Measurements from ENCODE around the gene NDUFS2.
"Not testable (repeated sequence)": the region's sequence is repeated elsewhere in the genome, so short reads cannot be mapped to it uniquely, and the experiment has no call there.

The NDUFS2 gene

DNA sequence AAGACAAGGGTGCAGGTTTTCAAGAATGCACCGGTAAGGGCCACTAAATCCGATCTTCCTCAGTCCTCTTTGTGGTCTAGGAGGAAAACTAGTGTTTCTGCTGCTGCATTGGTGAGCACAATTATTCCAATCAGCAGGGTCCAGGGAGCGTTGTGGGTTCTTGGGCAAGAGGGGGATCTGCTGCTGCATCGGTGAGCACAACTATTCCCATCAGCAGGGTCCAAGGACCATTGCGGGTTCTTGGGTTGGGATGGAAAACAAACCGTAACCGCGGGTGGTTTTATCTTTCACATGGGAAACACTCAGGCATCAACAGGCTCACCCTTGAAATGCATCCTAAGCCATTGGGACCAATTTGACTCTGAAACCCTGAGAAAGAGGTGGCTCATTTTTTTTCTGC lies 49.4 kb downstream of the NDUFS2 start:
- no peak for DNase-seq (ENCODE audit: low read depth)

DNA sequence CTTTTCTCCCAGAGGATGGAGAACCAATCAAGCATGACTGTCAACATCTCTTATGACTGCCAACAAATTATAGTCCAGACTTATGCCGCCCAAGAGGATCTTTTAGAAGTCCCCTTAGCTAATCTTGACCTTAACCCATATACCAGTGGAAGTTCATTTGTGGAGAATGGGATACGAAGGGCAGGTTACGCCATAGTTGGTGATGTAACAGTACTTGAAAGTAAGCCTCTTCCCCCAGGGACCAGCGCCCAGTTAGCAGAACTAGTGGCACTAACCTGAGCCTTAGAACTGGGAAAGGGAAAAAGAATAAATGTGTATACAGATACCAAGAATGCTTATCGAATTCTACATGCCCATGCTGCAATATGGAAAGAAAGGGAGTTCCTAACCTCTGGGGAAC lies 53.1 kb downstream of the NDUFS2 start:
- not testable (repeated sequence) for DNase-seq (ENCODE audit: low read depth)

DNA sequence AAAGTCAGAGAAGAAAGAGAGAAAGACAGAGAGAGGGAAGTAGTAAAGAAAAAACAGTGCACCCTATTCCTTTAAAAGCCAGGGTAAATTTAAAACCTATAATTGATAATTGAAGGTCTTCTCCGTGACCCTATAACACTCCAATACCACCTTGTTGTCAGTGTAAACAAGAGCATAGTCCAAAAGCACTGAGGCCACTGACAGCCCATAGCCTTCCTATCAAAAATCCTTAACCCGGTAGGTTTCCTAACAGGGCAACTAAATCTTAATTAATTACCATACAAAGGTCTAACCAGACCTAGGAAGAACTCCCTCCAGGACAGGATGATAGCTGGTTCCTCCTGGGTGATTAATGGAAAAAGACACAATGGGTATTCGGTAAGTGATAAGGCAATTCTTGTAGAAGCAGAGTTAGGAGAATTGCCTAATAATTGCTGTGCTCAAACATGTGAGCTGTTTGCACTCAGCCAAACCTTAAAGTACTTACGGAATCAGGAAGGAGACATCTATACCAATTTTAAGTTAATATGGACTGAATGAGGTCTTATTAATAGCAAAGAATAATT lies 53.9 kb downstream of the NDUFS2 start:
- DNase-seq (ENCODE audit: low read depth), result not testable (repeated sequence)

DNA sequence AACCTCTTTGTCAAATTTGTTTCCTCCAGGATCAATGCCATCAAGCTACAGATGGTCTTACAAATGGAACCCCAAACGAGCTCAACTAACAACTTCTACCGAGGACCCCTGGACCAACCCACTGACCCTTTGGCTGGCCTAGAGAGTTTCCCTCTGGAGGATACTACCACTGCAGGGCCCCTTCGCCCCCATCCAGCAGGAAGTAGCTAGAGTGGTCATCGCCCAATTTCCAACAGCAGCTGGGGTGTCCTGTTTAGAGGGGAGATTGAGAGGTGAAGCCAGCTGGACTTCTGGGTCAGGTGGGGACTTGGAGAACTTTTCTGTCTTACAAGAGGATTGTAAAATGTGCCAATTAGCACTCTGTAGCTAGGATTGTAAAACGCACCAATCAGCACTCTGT lies 54.9 kb downstream of the NDUFS2 start:
- not testable (repeated sequence) for DNase-seq (ENCODE audit: low read depth)

DNA sequence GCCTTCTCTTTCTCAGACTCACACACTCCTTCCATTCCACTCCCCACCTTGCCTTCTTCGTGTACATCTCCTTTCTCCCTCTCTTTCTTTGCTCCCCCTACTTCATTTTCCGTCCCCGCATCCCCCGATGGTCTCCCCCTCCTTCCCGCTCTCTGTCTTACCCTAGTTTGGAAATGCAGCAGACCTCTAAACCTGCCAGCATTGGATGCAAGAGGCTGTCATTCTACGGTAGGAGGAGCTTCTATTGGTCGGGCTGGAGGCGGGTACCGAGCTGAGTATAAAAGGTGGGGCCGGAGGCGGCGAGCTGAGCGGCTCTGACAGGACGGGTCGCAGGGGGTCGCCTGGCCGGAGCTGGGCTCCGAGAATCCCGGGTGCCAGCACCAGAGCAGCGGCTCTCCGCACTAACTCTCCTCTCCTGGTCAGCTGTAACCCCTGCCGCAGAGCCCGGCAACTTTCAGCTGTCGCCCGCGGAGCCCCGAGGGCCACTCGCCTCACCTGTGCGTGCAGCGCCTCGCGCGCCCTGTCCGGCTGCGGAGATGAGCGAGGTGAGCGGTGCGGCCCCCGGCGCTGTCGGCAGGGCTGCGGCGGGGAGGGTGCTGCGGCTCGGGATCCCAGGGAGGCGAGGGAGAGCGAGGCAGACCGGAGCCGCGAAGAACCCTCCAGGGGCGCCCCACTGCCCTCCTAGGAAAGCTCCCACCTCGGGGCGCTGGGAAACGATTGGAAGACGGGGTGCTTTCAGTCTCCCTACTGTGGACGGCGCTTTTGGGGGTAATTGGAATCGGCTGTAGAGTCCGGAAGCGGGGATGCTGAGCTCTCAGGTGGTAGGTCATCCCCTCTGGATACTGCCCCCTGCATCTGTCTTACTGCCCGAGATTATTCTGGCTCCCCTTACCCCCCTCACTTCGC lies 56.5 kb downstream of the NDUFS2 start, which contains the start of gene PCP4L1:
PCP4L1 (plus strand) TSS at position 307 of the 906 bp plus-strand sequence; CDS start at position 537, 230 bp downstream.
- no peak for DNase-seq (ENCODE audit: low read depth)

GRCh38 chr1:161259345-161259702 lies 57.2 kb downstream of the NDUFS2 start:
- DNase-seq (ENCODE audit: low read depth), result no peak

DNA sequence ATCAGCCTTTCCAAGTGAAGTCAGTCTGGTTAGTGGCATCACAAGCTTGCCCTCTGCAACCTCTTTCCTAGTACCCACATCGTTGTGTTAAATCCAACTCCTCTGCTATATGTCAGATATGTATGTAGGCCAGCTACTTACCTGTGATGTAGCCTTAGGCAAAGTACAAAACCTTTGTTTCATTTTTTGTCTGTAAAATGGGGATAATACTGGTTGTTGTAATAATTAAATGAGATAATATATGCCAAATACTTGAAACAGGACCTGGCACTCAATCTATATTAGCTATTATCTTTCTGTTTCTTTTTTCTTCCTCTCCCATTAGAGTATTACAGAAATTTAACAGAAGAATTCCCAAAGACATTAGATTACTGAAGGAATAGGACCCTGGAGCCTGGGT lies 57.6 kb downstream of the NDUFS2 start:
- no peak for DNase-seq (ENCODE audit: low read depth)

GRCh38 chr1:161260376-161261260 lies 58.5 kb downstream of the NDUFS2 start:
- DNase-seq (ENCODE audit: low read depth), result no peak

DNA sequence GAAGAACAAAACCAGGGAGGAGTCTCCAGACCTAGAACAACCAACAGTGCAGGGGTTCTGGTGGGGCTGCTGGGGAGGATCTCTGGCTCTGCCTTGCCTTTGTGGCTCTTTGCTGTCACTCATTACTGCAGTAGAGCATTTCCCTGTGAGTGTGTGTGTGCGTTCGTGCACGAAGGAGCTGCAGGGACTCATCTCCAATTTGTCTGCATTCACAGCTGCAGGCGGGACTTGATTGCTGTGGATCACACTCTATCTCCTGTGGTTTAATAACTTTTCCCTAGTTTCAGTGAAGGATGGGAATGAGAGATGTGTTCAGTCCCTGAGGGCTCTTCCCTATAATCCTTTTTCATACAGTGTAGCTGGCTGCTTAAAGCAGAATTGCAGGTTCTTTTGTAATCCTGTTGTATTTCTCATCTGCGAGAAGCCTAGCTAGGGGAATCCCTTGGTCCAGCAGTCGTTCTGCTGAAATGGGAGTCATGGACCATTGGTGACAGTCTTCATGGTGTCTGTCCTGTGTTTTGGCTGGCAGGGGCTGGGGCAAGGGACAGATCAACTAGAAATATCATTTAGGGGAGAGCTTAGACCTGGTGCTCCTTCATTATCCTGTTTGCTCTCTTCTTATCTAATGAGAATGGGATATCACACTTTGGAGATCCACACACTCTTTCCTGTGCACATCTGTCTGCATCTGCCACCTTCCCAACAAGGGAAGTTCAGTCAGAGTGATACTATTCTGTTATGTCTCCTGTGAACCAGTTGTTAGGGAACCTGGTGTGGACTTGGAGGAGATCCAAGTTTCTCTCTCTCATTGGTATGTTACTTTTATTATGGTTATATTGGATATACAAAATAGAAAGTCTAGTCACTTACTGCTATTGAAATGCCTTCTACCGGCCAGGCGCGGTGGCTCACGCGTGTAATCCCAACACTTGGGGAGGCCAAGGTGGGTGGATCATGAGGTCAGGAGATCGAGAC lies 59.4 kb downstream of the NDUFS2 start:
- no peak for DNase-seq (ENCODE audit: low read depth)

All from activated T-helper 1 cell treated with Interleukin-2 at 50 U/mL for 16 hours (primary cell).